Measurements from ENCODE around the gene CD2BP2. TPM values are rescaled to one million over a fixed set of nuclear protein-coding genes. Genes with fewer than 3 reads are reported as not detected.

The CD2BP2 gene
- total and polyA plus RNA-seq, 2 of the 13 experiments (the other 11 are each of a cell fraction or from before 2014, with no cell fraction given) = 24.9 to 54.6 TPM

GRCh38 chr16:30335598-30336474, 19.3 kb downstream of the CD2BP2 start (continued):
- TF ChIP-seq SNAPC4 (CRISPR knock-in tag; IDR thresholded peaks at IDR 0.05) (no peak; the same call in 1 of the 2 replicates), SNAI1 (CRISPR knock-in tag; IDR thresholded peaks at IDR 0.05; ENCODE audit: borderline replicate concordance) (no peak; the same call in 1 of the 2 replicates), RBFOX2 (IDR thresholded peaks at IDR 0.05; ENCODE audit: low read depth, low read length) (peak; percentile 18; the same call in 1 of the 2 replicates), RAD51 (IDR thresholded peaks at IDR 0.05; ENCODE audit: borderline replicate concordance) (no peak), RXRB (CRISPR knock-in tag; IDR thresholded peaks at IDR 0.05; ENCODE audit: borderline replicate concordance) (peak; percentile 85), ZNF792 (CRISPR knock-in tag; IDR thresholded peaks at IDR 0.05) (peak; percentile 82), ZNF569 (CRISPR knock-in tag; IDR thresholded peaks at IDR 0.05; ENCODE audit: borderline replicate concordance) (no peak; the same call in 1 of the 2 replicates), ZNF280D (CRISPR knock-in tag; IDR thresholded peaks at IDR 0.05) (0 out of 2 replicates have a peak, but pooled peaks have one; percentile 14), ZNF331 (CRISPR knock-in tag; IDR thresholded peaks at IDR 0.05) (peak; percentile 64; the same call in 1 of the 2 replicates), ZEB1 (IDR thresholded peaks at IDR 0.05; ENCODE audit: insufficient replicate concordance, low read depth) (no peak), MAF1 (CRISPR knock-in tag; IDR thresholded peaks at IDR 0.05; ENCODE audit: borderline replicate concordance) (no peak), ZNF709 (CRISPR knock-in tag; IDR thresholded peaks at IDR 0.05) (0 out of 2 replicates have a peak, but pooled peaks have one; percentile 68), CREB1 (IDR thresholded peaks at IDR 0.05) (no peak), CREB1 (CRISPR knock-in tag; IDR thresholded peaks at IDR 0.05) (peak; percentile 55; the same call in 1 of the 2 replicates), DPF2 (CRISPR knock-in tag; IDR thresholded peaks at IDR 0.05; ENCODE audit: borderline replicate concordance, low read depth) (no peak; the same call in 1 of the 2 replicates), RFXANK (CRISPR knock-in tag; IDR thresholded peaks at IDR 0.05) (no peak), KAT2B (IDR thresholded peaks at IDR 0.05; ENCODE audit: borderline replicate concordance, low read depth, low read length) (no peak), ISL2 (CRISPR knock-in tag; IDR thresholded peaks at IDR 0.05) (peak; percentile 64), ZNF703 (CRISPR knock-in tag; IDR thresholded peaks at IDR 0.05; ENCODE audit: borderline replicate concordance) (0 out of 2 replicates have a peak, but pooled peaks have one; percentile 34), ZNF550 (CRISPR knock-in tag; IDR thresholded peaks at IDR 0.05; ENCODE audit: borderline replicate concordance) (no peak; the same call in 1 of the 2 replicates), ZNF775 (CRISPR knock-in tag; IDR thresholded peaks at IDR 0.05; ENCODE audit: borderline replicate concordance) (no peak), KLF11 (CRISPR knock-in tag; IDR thresholded peaks at IDR 0.05) (no peak; the same call in 1 of the 2 replicates), ZSCAN12 (CRISPR knock-in tag; IDR thresholded peaks at IDR 0.05) (no peak)
